ENCODE data around the gene CCSER2.
"Not testable (repeated sequence)": the region's sequence is repeated elsewhere in the genome, so short reads cannot be mapped to it uniquely, and the experiment has no call there.

Gene CCSER2

DNA sequence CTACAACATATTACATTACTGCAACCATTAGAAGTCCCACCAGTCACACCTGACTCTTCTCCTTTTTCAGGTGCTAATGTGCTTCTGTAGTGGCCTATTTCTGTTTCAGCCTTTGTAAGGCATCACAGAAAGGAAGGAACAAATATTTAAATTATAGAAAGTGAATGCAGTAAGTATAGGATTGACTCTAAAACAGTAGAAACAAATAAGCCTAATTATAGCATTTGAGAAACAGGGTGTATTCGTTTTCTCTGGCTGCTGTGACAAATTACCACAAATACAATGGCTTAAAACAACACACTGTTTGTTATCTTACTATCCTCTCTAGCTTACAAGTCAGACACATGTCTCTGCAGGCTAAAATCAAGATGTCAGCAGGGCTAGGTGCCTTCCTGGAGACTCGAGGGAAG, 69.4 kb downstream of the CCSER2 start:
- no peak for DNase-seq

DNA sequence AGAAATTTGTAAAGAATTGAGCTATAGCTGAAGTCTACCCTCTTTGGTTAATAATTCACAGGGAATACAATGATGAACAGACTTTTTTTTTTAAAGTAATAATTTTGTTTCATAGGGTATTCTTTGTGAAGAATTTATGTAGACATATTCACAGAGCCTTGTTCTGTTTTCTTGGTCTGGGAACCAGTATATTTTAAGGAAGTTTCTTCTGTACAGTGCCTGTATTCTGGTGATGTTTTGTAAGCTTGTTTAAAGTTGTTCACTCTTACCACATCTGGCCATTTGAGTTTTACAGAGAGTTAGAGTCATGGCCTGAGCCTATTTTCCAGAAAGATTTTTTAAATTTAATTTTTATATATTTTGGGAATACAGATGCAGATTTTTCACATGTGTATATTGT, 70.3 kb downstream of the CCSER2 start:
- DNase-seq: no peak

DNA sequence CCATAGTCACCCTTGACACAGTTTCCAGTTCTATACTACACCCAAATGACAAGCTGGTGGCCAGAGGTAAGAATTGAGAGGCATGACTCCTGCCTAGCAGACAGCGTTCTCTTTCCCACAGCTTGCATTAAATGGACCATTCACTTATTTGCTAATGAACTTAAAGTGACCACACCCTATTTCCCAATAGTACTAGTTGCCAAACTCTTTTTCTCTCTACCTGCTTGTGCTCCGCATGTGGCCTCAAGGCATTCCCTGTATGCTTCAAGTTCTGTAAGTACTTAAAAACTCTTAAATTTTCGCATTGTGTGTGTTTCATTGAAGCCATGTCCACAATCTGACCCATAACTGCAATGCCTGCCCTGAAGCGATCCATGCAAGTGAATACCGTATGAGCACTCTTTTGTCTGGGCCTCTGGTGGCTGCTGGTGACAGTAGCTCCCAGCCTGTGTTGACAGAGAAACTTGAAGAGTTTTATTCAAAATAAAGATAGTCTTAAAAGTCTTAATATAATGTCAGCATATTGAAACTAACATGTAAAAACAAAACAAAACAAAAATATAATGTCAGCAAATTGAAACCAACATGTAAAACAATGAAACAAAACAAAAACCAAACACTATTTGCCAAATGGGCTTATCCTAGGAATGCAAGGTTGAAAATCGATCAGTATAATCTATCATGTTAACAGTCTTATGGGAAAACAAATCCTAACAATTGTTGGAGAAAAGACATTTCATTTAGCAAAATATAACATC, 73.6 kb downstream of the CCSER2 start:
- no peak for DNase-seq

DNA sequence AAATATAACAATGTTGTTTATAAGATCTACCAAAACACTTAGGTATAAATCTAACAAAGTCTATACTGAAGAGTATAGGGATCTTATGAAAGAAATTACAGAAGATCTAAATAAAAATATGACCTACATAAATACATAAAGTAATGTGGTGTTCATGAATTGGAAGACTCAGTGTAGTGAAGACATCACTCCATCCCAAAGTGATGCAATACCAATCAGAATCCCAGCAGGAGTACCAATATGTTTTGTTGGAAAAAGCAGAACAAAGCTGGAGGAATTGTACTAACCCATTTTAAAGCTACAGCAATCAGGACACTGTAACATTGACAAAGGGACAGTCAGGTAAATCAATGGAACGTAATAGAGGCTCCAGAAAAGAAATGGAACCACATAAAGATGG, 76.4 kb downstream of the CCSER2 start:
- DNase-seq: no peak

DNA sequence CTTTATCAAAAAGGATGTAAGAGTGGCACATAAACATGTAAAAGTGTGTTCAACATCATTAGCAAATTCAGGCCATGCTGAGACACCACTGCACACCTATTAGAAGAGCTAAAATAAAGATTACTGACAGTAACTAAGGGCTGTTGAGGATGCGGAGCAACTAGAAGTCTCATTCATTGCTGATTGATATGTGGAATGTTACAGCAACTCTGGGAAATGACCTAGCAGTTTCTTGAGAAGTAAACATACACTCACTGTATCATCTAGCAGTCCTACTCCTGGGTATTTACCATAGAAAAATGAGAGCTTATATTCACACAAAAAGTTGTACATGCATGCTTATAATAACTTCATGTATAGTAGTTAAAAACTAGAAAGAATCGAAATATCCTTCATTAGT, 77.3 kb downstream of the CCSER2 start:
- no peak for DNase-seq

DNA sequence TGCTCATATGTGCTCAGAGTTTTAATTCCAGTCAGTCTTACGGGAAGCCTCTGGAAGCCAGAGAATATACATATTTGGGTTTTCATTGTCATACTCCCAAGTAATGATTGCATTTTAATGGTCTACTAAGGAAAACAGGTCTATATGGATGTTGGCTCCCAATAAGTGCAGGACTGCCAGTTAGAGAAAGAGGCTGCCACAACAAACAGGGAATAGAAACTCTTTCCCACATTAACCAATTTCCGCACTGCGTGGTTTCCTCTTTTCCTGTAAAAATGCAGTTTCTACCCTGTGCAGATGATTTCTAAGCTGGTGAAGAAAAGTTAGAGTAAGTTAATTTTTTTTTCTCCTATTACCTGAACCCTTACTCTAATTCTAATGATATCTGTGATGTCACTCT, 78.2 kb downstream of the CCSER2 start:
- no peak for DNase-seq

DNA sequence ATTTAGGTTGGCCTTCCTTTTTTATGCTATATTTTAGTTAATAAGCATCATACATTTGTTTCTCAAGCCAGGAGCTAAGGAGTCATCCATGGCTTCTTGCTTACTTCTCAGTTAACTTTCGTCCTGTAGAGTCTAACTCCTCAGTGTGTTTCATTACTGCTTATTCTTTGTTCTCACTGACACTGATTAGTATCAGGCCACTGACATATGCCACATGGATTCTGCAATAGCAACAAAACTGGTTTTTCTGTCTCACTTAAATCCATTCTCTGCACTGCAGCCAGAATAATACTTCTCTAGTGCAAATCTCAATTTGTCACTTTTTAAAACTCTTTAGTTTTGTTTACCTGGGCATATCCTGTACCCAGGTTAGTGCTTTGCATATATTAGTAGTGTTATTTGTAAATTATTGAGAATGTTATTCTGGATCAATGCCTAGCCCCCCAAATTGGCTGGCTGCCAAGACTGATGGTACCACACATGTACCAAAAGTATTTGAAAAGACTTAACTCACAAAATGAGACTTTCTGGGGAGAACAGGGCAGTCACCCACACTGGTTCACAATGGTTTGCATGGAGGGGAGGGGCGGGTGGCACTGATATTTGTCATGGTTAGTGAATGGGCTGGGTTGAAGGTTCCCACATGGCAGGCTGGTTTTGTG, 79.1 kb downstream of the CCSER2 start:
- DNase-seq: no peak

DNA sequence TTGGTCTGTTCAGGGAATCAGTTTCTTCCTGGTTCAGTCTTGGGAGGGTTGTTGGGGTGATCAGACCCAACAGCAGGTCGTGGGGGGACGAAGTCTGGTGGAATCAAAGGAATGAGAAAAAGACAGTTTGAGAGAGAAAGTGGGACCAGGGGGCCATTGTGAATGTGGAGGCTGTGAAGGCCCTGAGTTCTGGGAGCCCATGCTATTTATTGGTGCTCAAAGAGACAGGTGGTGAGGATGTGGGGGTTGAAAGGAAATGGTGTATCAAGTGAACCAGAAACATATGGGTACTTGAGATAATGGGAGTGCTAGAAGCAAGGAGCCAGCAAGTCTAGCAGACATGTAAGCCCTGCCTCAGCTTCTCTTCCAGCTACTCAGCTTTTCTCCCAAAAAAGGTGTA, 84.1 kb downstream of the CCSER2 start:
- DNase-seq: no peak

DNA sequence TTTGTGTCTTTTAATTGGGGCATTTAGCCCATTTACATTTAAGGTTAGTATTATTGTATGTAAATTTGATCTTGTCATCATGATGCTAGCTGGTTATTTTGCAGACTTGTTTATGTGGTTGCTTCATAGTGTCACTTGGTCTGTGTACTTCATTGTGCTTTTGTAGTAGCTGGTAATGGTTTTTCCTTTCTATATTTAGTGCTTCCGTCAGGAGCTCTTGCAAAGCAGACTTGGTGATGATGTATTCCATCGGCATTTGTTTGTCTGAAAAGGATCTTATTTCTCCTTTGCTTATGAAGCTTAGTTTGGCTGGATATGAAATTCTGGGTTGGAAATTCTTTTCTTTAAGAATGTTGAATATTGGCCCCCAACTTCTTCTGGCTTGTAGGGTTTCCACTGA, 85.7 kb downstream of the CCSER2 start:
- not testable (repeated sequence) for DNase-seq

DNA sequence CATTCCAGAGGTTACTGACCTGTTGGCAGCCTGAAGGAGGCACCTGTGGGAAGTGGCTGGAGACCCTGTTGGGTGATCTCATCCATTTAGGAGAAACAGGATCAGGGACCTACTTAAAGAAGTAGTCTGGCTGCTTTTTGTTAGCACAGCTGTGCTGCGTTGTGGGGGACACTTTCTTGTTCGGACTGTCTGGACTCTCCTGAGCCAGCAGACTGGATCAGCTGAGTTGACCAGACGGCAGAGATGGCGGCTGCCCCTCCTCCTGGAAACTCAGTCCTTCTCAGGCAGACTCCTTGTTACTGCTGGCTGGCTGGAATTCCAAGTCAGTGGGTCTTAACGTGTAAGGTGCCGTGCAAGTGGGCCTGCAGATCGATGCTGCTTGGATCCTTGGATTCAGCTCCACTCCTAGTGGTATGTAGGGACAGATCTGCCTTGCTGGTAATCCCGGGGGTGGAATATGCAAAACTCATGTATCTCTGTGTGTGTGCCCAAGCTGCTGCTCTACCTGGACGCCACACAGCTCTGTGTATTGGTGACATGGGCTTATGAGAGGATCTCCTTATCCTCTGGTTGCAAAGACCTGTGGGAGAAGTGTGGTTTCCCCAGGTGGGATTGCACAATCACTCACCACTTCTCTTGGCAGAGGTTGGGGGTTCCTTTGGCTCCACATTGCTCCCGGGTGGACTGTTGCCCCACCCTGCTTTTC, 87.3 kb downstream of the CCSER2 start:
- DNase-seq: no peak

DNA sequence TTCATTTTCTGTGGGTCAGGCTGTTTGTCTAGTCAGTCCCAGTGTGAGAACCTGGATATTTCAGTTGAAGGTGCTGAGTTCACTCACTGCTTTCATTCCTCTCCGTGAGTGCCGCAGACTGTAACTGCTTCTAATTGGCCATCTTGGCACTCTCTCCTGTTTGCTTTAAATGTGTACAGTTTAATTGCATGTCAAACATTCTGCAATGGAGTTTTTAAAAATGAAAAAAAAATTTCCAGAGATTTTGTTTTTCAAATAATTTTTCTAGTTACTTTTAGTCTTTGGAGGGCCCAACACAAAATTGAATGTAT, 87.8 kb downstream of the CCSER2 start:
- no peak for DNase-seq

DNA sequence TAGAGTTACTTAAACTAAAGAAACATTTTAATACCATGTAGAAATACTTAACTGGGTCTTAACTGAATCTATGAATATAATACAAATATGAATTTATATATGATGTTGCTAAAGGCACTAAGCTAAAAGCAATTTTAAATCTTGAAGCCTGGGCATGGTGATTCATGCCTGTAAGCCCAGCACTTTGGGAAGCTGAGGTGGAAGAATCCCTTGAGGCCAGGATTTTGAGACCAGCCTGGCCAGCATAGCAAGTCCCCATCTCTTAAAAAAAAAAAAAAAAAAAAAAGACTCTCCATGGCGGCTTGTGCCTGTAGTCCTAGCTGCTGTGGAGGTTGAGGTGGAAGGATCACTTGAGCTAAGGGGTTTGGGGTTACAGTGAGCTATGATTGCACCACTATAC, 95.3 kb downstream of the CCSER2 start:
- no peak for DNase-seq

DNA sequence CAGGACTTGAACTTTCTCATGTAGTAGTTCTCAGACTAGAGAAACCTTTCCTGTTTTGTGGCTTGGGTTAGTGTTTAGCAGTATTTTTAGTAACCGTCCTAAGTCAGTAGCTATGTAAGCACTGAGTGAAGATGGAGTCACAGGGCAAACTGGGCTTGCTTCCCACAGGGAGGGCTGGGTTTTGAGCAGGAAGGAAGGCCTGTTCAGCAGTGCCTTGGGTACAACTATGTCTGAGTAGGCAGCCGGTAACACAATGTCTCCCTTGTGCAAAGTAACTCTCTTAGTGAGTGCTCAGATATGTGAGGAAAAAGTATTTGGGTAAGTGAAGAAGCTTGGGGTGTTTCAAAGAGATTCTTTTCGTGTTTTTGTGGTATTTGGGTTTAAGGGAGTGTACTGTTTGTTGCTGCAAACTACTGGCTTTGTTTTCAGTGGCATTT, 96.4 kb downstream of the CCSER2 start:
- no peak for DNase-seq

DNA sequence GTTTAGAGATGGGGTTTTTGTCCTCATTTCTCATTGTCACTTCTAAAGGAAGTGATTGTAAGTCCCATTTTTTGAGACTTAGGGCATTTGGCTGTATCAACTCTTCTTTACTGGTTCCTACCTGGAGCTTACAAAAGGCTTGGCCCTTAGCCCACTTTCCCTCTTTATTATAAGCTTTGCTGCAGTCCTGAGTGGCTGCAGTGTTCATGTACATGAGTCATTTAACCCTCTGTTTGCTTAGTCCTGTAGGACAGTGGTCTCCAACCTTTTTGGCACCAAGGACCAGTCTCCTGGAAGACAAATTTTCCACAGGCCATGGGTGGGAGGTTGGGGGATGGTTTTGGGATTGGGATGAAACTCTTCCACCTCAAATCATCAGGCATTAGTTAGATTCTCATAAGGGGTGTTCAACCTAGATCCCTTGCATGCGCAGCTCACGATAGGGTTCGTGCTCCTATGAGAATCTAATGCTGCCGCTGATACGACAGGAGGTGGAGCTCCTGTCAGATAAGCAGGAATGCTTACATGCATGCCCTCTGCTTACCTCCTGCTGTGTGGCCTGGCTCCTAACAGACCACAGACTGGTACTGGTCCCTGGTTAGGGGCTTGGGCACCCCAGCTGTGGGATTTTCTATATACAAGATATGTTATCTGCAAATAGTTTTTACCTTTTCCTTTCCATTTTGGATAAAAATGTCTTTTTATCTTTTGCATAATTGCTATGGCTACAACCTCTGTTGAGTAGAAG, 99.7 kb downstream of the CCSER2 start:
- no peak for DNase-seq

DNA sequence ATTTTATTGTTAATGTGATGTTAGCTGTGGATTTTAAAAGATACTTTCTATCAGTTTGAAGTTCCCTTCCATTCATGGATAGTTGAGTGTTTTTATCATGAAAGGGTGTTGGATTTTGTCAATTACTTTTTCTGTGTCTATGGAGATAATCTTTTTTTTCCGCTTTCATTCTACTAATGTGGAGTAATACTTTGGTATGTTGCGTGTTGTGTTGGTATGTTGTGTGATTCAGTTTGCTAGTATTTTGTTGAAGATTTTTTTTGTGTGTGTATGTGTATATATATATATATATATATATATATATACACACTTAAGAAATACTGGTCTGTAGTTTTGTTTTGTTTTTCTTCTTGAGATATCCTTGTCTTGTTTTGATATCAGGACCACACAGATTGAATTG, 100.3 kb downstream of the CCSER2 start:
- DNase-seq: no peak

DNA sequence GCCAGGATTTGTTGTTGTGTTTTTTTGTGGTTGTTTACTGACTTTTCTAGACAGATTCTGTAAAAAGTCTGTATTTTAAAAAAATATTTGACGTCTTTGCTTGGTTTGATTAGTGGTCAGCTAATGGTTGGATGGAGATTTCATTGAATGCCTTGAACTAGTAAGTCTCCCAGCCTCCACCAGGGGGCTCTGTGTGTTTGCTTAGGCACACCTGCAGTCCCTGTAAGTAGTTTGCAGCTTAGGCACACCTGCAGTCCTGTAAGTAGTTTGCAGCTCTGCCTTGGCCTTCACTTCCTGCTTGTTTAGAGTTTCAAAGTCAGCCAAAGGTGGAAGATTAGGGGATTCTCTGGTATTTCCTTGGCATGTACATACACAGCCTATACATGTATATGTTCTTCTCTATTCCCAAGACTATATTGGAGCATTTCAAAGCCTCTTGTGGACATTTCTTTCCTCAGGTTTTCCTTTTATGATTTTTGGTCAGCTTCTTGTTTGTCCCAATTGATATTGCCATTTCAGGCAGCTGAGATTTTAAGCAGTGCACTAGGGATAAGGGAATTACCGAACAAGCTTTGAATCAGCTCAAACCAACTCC, 101.6 kb downstream of the CCSER2 start:
- peak; percentile 54 for DNase-seq

DNA sequence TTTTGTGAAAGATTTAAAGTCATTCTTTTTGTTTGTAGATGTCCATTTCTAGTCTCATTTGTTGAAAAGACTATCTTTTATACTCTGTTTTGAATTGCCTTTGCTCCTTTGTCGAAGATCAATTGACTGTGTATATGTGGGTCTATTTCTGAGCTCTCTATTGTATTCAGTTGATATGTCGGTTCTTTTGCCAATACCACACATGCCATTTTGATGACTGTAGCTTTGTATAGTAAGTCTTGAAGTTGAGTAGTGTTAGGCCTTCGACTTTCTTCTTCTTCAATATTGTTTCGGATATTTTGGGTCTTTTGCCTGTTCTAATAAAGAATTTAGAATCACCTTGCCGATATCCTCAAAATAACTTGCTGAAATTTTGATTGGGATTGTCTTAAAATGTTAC, 104.5 kb downstream of the CCSER2 start:
- no peak for DNase-seq

DNA sequence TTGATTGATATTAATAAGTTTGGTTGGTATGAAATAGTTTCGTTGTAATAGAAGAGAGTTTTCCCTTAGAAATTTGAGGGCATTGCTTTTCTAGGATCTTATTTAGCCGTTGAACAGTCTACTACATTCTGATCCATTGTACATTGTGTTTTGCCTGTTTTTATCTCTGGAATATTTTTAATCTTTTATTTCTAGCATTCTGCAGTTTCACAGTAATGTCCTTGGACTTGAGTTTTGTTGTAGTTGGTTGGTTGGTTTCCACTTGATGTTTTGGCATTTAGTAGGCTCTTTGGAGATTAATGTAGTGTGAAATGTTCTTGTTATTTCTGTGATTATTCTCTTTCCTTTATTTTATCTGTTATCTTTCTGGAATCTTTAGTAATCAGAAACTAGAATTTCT, 112.4 kb downstream of the CCSER2 start:
- no peak for DNase-seq

DNA sequence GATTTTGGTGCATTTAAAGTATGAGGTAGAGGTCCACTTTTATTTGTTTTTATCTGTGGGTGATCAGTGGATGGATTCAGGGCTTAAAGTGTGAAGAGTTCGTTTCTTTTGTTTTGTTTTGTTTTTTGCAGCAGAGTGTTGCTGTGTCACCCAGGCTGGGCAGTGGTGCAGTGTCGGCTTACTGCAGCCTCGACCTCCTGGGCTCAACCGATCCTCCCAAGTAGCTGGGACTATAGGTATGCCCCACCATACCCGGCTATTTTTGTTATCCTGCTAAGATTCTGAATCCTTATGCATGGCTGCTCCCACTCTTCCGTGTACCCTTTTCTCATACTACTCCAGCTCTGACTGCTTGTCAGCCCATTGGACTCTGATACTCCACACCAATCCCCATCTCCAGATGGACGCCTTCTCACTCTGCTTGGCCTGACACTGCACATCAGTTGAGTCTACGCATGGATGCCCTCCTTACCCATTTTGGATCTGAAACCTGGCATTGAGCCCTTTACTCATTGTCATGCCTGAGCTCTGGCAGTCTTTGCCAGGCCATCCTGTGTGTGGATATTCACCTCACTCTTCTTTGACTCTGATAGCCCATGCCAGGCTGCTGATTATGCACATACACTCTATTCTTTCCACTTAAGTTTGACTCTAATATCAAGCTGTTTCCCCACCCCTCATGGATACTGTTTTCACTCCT, 119.5 kb downstream of the CCSER2 start:
- no peak for DNase-seq

DNA sequence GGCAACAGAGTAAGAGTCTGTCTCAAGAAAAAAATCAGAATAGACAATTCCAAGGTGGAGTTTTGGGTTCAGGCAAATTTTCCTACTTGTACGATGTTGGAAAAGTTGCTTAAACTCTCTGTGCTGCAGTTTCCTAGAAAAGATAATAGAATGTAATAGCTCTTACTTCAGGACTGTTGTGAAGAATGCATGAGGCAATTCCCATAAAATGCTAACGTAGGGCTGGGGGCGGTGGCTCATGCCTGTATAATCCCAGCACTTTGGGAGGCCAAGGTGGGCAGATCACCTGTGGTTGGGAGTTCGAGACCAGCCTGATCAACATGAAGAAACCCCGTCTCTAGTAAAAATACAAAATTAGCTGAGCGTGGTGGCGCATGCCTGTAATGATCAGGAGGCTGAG, 121.0 kb downstream of the CCSER2 start:
- DNase-seq: not testable (repeated sequence)

DNA sequence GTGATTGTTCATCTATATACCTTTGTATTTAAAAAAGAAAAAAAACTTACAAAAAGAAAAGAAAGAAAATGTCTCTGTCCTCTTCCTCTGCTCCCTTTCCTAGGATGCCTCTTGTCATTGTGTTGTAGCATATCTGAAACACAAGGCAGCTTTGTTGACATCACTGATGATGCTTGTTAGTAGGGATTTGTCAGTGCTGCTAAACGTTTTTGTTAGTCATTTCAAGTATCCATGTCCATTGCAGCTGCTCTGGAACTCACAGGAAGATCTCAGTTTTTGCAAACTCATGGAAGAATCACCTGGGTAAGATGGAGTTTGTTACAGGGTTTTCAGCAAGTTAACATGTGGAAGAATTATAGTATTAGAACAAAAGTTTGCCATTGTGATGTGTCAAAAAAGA, 123.6 kb downstream of the CCSER2 start:
- no peak for DNase-seq

DNA sequence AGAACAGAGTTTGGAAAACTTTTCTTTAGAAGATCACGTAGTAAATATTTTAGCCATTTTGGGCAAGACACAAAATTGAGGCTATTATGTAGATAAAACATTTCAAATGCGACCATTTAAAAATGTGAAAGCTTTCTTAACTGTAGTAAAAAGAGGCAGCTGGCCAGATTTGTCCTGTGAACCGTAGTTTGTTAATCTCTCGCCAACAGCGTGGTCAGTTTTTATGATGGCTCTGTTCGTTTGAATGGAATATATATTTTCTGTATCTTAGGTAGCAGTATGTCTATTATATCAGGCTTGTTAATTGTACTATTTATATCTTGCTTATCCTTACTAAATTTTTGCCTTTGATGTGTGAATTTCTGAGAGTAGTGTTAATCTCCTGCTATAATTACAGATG, 124.9 kb downstream of the CCSER2 start:
- no peak for DNase-seq

Measured in T-helper 9 cell (primary cell).